IPS-15b (cell line): ENCODE data around the gene RAP1GAP.

ENCODE experiments used
- H3K27me3 ChIP-seq: one replicate; pipeline ENCODE4 v1.6.1; 2013; ENCODE audit warnings: low read length; ENCODE audit not compliant: control insufficient read depth, insufficient read depth
- H3K36me3 ChIP-seq: one replicate; pipeline ENCODE4 v1.6.1; 2013; ENCODE audit warnings: low read length; ENCODE audit not compliant: control insufficient read depth, insufficient read depth
- H3K4me1 ChIP-seq: one replicate; pipeline ENCODE4 v1.6.1; 2013; ENCODE audit warnings: mild to moderate bottlenecking, low read length; ENCODE audit not compliant: control insufficient read depth, insufficient read depth
- H3K4me3 ChIP-seq: one replicate; pipeline ENCODE4 v1.5.1; 2013; ENCODE audit warnings: low read depth, low read length
- H3K9ac ChIP-seq: one replicate; pipeline ENCODE4 v1.6.1; 2013; ENCODE audit warnings: low read depth, mild to moderate bottlenecking, low read length
- H3K9me3 ChIP-seq: one replicate; pipeline ENCODE4 v1.6.1; 2013; ENCODE audit warnings: mild to moderate bottlenecking, low read length; ENCODE audit not compliant: control insufficient read depth, insufficient read depth

The RAP1GAP gene

GRCh38 chr1:21586222-21586621 is 82.9 kb downstream of the RAP1GAP start:
- Histone ChIP-seq H3K27me3 (no peaks in the 10 kb centered on the region), H3K4me3 (no peak overlapping the region), H3K9me3 (no peaks in the 10 kb centered on the region), H3K36me3 (no peaks in the 10 kb centered on the region), H3K4me1 (peaks cover 4% of the 10 kb centered on the region), H3K9ac (no peak overlapping the region)

DNA sequence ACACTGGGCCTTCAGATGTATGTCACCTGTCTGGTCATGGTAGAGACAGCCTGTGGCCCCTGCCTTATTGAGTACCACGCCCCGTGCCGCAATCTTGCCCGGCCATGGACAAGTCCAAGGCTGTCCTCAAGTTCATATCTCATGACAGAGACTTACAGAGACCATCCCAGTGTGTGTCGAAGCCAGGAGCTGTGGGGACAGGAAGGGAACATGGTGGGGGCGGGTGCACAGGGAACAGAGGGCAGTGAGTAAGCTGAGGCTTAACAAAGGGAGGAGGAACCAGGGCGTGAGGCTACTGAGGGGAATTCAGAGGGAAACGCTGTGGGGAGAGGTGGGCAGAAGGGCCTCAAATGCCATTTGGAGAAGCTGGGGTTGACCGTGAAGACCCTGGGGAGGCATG is 84.1 kb downstream of the RAP1GAP start:
- Histone ChIP-seq H3K27me3 (no peaks in the 10 kb centered on the region), H3K4me3 (no peak overlapping the region), H3K9me3 (no peaks in the 10 kb centered on the region), H3K36me3 (no peaks in the 10 kb centered on the region), H3K9ac (no peak overlapping the region), H3K4me1 (no peaks in the 10 kb centered on the region)

DNA sequence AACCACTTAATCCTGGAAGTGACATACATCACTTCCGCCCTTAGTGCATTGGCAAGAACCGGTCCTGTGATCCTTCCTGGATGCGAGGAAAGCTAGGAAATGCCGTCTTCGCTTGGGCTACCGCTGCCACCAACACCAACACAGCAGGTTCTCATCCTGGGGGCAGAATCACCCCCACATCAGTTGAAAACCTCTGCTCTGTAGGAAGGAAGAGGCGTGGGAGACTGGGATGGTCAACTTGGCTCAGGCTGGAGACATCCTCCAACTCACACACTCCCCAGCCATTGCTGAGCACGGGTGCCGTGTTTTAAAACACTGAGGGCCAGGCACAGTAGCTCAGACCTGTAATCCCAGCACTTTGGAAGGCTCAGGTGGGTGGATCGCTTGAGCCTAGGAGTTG is 85.1 kb downstream of the RAP1GAP start:
- Histone ChIP-seq H3K36me3 (no peaks in the 10 kb centered on the region), H3K4me3 (no peak overlapping the region), H3K27me3 (no peaks in the 10 kb centered on the region), H3K9ac (no peak overlapping the region), H3K9me3 (no peaks in the 10 kb centered on the region), H3K4me1 (no peaks in the 10 kb centered on the region)

DNA sequence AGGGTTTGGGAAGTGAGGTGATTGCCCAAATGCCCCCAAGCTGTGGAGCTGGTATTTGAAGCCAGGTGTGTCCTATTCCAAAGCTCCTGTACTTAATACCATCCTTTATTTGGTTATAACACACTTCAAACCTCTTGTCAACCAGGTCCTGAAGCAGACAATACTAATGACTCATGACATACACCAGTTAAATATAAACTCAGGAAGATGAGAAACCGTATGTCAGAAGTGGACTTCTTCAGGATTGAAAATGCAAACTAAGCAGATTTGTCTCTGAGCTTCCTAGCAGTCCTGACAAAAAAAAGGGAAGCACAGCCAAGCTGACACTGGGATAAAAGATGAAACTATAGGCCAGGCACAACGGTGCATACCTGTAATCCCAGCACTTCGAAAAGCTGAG is 89.4 kb downstream of the RAP1GAP start:
- no peak overlapping the region for H3K4me3 ChIP-seq

GRCh38 chr1:21577933-21578332 is 91.2 kb downstream of the RAP1GAP start:
- H3K27me3 ChIP-seq = no peaks in the 10 kb centered on the region
- H3K9me3 ChIP-seq = no peaks in the 10 kb centered on the region
- peaks cover 6% of the 10 kb centered on the region for H3K4me1 ChIP-seq
- H3K36me3 ChIP-seq = no peaks in the 10 kb centered on the region
- no peak overlapping the region for H3K9ac ChIP-seq
- no peak overlapping the region for H3K4me3 ChIP-seq

More for the DNA sequence above, 89.4 kb downstream of the RAP1GAP start:
- no peaks in the 10 kb centered on the region for H3K4me1 ChIP-seq
- no peaks in the 10 kb centered on the region for H3K27me3 ChIP-seq
- no peak overlapping the region for H3K9ac ChIP-seq
- H3K9me3 ChIP-seq = no peaks in the 10 kb centered on the region
- H3K36me3 ChIP-seq = no peaks in the 10 kb centered on the region

- Histone ChIP-seq H3K9me3 (no peaks in the 10 kb centered on the region), H3K9ac (no peak overlapping the region), H3K4me3 (no peak overlapping the region), H3K4me1 (peaks cover 6% of the 10 kb centered on the region), H3K27me3 (no peaks in the 10 kb centered on the region), H3K36me3 (no peaks in the 10 kb centered on the region)
These were observed 91.8 kb downstream of the RAP1GAP start for GRCh38 chr1:21577324-21577723.

GRCh38 chr1:21576798-21577187 is 92.4 kb downstream of the RAP1GAP start:
- H3K36me3 ChIP-seq = no peaks in the 10 kb centered on the region
- H3K9me3 ChIP-seq = no peaks in the 10 kb centered on the region
- no peak overlapping the region for H3K4me3 ChIP-seq
- H3K27me3 ChIP-seq = no peaks in the 10 kb centered on the region
- no peak overlapping the region for H3K9ac ChIP-seq
- H3K4me1 ChIP-seq = peaks cover 6% of the 10 kb centered on the region

DNA sequence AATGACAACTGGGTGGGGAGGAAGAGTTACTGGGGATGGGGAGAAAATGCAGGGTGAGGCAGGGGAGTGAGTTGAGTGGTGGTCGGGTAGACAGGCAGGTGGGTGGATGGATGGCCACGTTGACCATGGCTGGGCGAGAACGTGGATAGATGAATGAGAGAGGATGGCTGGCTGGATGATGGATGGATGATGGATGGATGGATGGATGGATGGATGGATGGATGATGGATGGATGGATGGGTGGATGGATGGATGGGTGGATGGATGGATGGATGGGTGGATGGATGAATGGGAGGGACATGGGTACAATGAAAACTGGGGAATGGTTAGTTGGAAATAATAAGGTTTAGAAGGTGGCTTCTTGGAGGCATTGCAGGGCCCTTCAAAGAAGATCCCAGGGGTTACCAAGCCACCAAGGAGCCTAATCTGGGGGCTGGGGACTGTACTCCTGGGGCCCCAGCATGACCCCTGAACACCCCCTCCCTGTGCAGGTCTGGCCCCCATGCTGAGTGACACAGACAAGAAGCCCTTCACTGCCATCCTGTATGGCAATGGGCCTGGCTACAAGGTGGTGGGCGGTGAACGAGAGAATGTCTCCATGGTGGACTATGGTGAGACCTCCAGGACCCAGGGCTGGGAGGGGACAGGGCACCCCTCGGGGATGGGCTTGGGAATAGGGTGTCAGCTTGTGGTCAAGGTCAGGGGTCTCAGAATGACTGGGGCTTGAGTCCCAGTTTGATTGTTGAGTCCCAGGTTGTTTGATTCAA is 92.9 kb downstream of the RAP1GAP start:
- Histone ChIP-seq H3K27me3 (no peaks in the 10 kb centered on the region), H3K9ac (no peak overlapping the region), H3K4me3 (no peak overlapping the region), H3K36me3 (no peaks in the 10 kb centered on the region), H3K9me3 (no peaks in the 10 kb centered on the region), H3K4me1 (peaks cover 6% of the 10 kb centered on the region)

DNA sequence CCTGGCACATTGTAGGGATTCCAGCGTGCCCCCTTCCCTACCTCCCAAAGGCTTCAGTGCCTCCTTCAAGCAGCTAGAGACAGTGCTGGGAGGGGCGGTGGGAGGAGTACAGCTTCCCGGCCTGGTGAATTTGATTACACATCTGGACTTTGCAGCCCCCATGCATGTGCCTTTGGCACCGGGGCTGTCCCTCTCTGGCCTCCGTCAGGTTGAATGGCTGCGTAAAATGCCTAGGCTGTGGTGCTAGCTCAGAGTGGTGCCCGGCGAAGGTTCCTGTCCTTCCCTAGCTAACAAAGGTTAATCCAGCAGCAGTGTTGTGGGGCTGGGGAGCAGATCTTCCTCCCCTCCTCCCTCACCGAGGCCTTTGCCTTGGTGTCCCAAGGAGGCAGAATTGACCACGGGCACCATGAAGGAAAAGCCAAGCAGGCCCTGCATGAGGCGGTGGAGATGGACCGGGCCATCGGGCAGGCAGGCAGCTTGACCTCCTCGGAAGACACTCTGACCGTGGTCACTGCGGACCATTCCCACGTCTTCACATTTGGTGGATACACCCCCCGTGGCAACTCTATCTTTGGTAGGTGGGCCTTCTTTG is 93.7 kb downstream of the RAP1GAP start:
- H3K27me3 ChIP-seq = no peaks in the 10 kb centered on the region
- no peaks in the 10 kb centered on the region for H3K9me3 ChIP-seq
- peaks cover 6% of the 10 kb centered on the region for H3K4me1 ChIP-seq
- peaks cover 2% of the 10 kb centered on the region for H3K36me3 ChIP-seq
- no peak overlapping the region for H3K4me3 ChIP-seq
- H3K9ac ChIP-seq = no peak overlapping the region

- no peaks in the 10 kb centered on the region for H3K9me3 ChIP-seq
- H3K4me3 ChIP-seq = no peak overlapping the region
- no peak overlapping the region for H3K9ac ChIP-seq
- H3K27me3 ChIP-seq = no peaks in the 10 kb centered on the region
- peaks cover 6% of the 10 kb centered on the region for H3K4me1 ChIP-seq
- H3K36me3 ChIP-seq = peaks cover 5% of the 10 kb centered on the region
These were observed 94.5 kb downstream of the RAP1GAP start for GRCh38 chr1:21574466-21575151.

DNA sequence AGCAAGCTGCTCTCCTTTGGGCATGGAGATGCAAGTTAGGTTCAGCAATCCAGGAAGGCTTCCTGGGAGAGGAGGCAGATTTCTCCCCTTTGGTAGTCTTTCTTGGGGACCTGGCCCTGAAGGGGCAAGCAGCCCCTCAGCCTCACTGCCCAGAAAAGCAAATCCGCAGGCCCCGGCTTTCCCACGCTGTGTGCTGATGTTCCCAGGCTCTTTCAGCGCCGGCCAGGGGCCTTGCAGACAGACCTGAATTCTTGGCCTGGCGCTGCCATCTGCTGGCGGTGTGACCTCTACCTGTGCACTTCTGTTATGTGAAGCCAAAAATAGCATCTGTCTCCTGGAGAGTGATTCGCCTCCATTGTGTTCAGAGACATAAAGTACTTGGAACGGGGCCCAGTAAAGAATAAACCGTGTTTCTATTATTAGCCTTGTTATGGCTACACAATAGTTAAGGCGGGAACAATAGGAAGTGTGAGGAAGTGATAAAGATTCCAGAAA is 95.1 kb downstream of the RAP1GAP start:
- H3K4me1 ChIP-seq = peaks cover 6% of the 10 kb centered on the region
- no peaks in the 10 kb centered on the region for H3K27me3 ChIP-seq
- no peak overlapping the region for H3K9ac ChIP-seq
- peaks cover 5% of the 10 kb centered on the region for H3K36me3 ChIP-seq
- H3K4me3 ChIP-seq = no peak overlapping the region
- H3K9me3 ChIP-seq = no peaks in the 10 kb centered on the region

DNA sequence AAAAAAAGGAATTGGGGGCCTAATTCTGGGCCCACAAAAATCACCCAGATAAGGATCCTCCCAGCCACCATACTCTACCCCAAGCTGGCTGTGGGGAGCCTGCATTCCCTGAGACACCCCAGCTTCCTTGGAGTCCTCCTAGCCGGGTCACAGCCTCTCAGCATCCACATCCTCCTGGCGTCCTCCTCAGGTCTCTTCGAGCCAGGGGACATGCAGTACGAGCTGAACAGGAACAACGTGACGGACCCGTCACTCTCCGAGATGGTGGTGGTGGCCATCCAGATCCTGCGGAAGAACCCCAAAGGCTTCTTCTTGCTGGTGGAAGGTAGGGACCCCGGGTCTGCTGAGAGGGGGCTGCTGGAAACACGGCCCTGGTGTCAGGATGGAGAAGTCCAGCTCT is 95.7 kb downstream of the RAP1GAP start:
- no peaks in the 10 kb centered on the region for H3K27me3 ChIP-seq
- no peak overlapping the region for H3K4me3 ChIP-seq
- peaks cover 7% of the 10 kb centered on the region for H3K36me3 ChIP-seq
- no peaks in the 10 kb centered on the region for H3K9me3 ChIP-seq
- H3K4me1 ChIP-seq = peaks cover 6% of the 10 kb centered on the region
- no peak overlapping the region for H3K9ac ChIP-seq
